Mucosa of descending colon (tissue), 3 donors: ENCODE measurements around the gene CDHR1. TPM values are rescaled to one million over a fixed set of nuclear protein-coding genes. Genes with fewer than 3 reads are reported as not detected.

Experiments used
- ATAC-seq: fragments of 200-7000 bp; cut with Tn5 transposase; one replicate; pipeline ENCODE4 v1.9.1; 2020; ENCODE audit warnings: mild to moderate bottlenecking, moderate library complexity
- DNase-seq, 3 donors: peaks; one replicate each; pipeline ENCODE4 v3.0.0-alpha.2; 2020
- H3K36me3 ChIP-seq: fragments of 200-600 bp; one replicate; pipeline ENCODE4 v1.8.0; 2021; ENCODE audit warnings: low read depth, mild to moderate bottlenecking
- H3K4me1 ChIP-seq: fragments of 200-600 bp; one replicate; pipeline ENCODE4 v1.8.0; 2021; ENCODE audit warnings: low read depth, mild to moderate bottlenecking
- H3K4me3 ChIP-seq: fragments of 200-600 bp; one replicate; pipeline ENCODE4 v1.8.0; 2021; ENCODE audit warnings: mild to moderate bottlenecking
- H3K9me3 ChIP-seq: fragments of 200-600 bp; one replicate; pipeline ENCODE4 v1.8.0; 2021; ENCODE audit warnings: mild to moderate bottlenecking
- CTCF ChIP-seq: fragments of 200-600 bp; IDR thresholded peaks from one replicate; pipeline ENCODE4 v1.8.0; 2022; ENCODE audit warnings: antibody characterized with exemption, mild to moderate bottlenecking
- intact Hi-C, 2 donors: fragments of 100-400 bp; cut with DNase I in 1 of 2; cut with micrococcal nuclease in 1 of 2; formaldehyde crosslinking; loops; one replicate each; pipeline versions ENCODE4 v1.11.0 to v1.11.1; 2022; cut with DNase I, micrococcal nuclease
- total RNA-seq, 3 donors: library from RNA; stranded (reverse); fragmentation: NEBNext Ultra II Directional in 2 of 3; extraction: Animal tissue kit (Norgen Biotek cat#: 25700) in 2 of 3; gene quantifications; one replicate each; pipeline versions ENCODE4 v1.2.1 to v1.2.4, GENCODE V29; 2021 to 2023
- donor health status: DM: no; HTN: no; CAD: no; lungs with moderate emphysema.
- donor health status: DM: no; HTN: no; CAD: no.
- donor health status: DM: no; HTN: yes; CAD: no.

The CDHR1 gene
- total RNA-seq, 3 donors from 2014 or later, result 39.6 to 169 (median 114) TPM

- intact Hi-C loops, result loop anchor here in 1 of 2 donors (10.0 kb wide), 1 partner anchor 49 kb away; no protein-coding TSS in a partner anchor
- Histone ChIP-seq H3K9me3 (no peaks in the 10 kb centered on the region), H3K36me3 (no peaks in the 10 kb centered on the region), H3K4me3 (no peak overlapping the region), H3K4me1 (no peaks in the 10 kb centered on the region)
- TF ChIP-seq CTCF, result no peak
- ATAC-seq (no peak), DNase-seq (no peak)
These were observed 38.8 kb upstream of the CDHR1 start for GRCh38 chr10:84155521-84155920.

GRCh38 chr10:84156009-84156408 lies 38.3 kb upstream of the CDHR1 start:
- intact Hi-C loops, result loop anchor here in 1 of 2 donors (10.0 kb wide), 1 partner anchor 49 kb away; no protein-coding TSS in a partner anchor

GRCh38 chr10:84156768-84157167 lies 37.6 kb upstream of the CDHR1 start:
- peak; percentile 47 for ATAC-seq
- TF ChIP-seq CTCF, result no peak
- Histone ChIP-seq H3K9me3 (no peaks in the 10 kb centered on the region), H3K36me3 (no peaks in the 10 kb centered on the region), H3K4me1 (no peaks in the 10 kb centered on the region), H3K4me3 (no peak overlapping the region)
- no peak for DNase-seq
- intact Hi-C loops, result loop anchor here in 1 of 2 donors (10.0 kb wide), 1 partner anchor 48 kb away; no protein-coding TSS in a partner anchor

More at GRCh38 chr10:84156009-84156408, 38.3 kb upstream of the CDHR1 start:
- no peak for DNase-seq
- no peaks in the 10 kb centered on the region for H3K9me3 ChIP-seq
- TF ChIP-seq CTCF, result no peak
- no peaks in the 10 kb centered on the region for H3K4me1 ChIP-seq
- H3K4me3 ChIP-seq, result no peak overlapping the region
- ATAC-seq, result no peak
- no peaks in the 10 kb centered on the region for H3K36me3 ChIP-seq

- Histone ChIP-seq H3K9me3 (no peaks in the 10 kb centered on the region), H3K36me3 (no peaks in the 10 kb centered on the region), H3K4me1 (no peaks in the 10 kb centered on the region), H3K4me3 (no peak overlapping the region)
- intact Hi-C loops, result loop anchor here in 1 of 2 donors (10.0 kb wide), 1 partner anchor 47 kb away; no protein-coding TSS in a partner anchor
- ATAC-seq (no peak), DNase-seq (no peak)
- TF ChIP-seq CTCF, result no peak
These were observed 36.3 kb upstream of the CDHR1 start for GRCh38 chr10:84158061-84158460.

- Histone ChIP-seq H3K4me3 (no peak overlapping the region), H3K36me3 (no peaks in the 10 kb centered on the region), H3K4me1 (no peaks in the 10 kb centered on the region), H3K9me3 (no peaks in the 10 kb centered on the region)
- no peak for TF ChIP-seq CTCF
- ATAC-seq (no peak), DNase-seq (no peak)
- intact Hi-C loops, result loop anchor here in 1 of 2 donors (10.0 kb wide), 1 partner anchor 46 kb away; no protein-coding TSS in a partner anchor
These were observed 35.8 kb upstream of the CDHR1 start for GRCh38 chr10:84158550-84158949.
